Vagina (tissue), 2 donors: ENCODE results near the gene SUGP2. TPM values are rescaled to one million over a fixed set of nuclear protein-coding genes. Genes with fewer than 3 reads are reported as not detected.

ENCODE experiments used
- DNase-seq, 2 donors: peaks; one replicate each; pipeline ENCODE4 v3.0.0-alpha.2; 2017; ENCODE audit errors: extremely low spot score in 2 of 2
- H3K27ac ChIP-seq: fragments of 200-600 bp; sonication (generic); one replicate; pipeline ENCODE4 v1.5.1; 2019
- H3K27me3 ChIP-seq: fragments of 200-600 bp; sonication (generic); one replicate; pipeline ENCODE4 v1.5.1; 2019
- H3K36me3 ChIP-seq, 2 donors: fragments of 200-600 bp; sonication (generic); one replicate each; pipeline ENCODE4 v1.5.1; 2017 to 2019
- H3K4me1 ChIP-seq: fragments of 200-600 bp; sonication (generic); one replicate; pipeline ENCODE4 v1.5.1; 2019
- H3K4me3 ChIP-seq, 2 donors: fragments of 200-600 bp; sonication (generic); 1 replicate in 1 of 2; 2 replicates in 1 of 2; pipeline ENCODE4 v1.5.1; 2016 to 2019
- H3K9me3 ChIP-seq: fragments of 200-600 bp; sonication (generic); one replicate; pipeline ENCODE4 v1.5.1; 2019
- CTCF ChIP-seq, 3 experiments: fragments of 450-650 bp in 2 of 3; fragments of 200-600 bp in 1 of 3; sonication (generic) in 1 of 3; IDR thresholded peaks; one replicate each; pipeline ENCODE4 v1.5.1; 2017 to 2019; ENCODE audit warnings: antibody characterized with exemption in 3 of 3, mild to moderate bottlenecking in 2 of 3, moderate library complexity in 2 of 3
- POLR2A ChIP-seq, 2 donors: fragments of 450-650 bp; IDR thresholded peaks; one replicate each; pipeline ENCODE4 v1.6.1; 2017; ENCODE audit warnings: antibody characterized with exemption in 2 of 2, mild to moderate bottlenecking in 2 of 2, moderate library complexity in 2 of 2
- POLR2AphosphoS5 ChIP-seq, 2 donors: sonication (generic); formaldehyde crosslinking; IDR thresholded peaks; one replicate each; pipeline ENCODE4 v1.9.0; 2017; ENCODE audit warnings: antibody characterized with exemption in 2 of 2, mild to moderate bottlenecking in 2 of 2, low read depth in 1 of 2; ENCODE audit not compliant: insufficient read depth in 1 of 2
- intact Hi-C: fragments of 100-400 bp; cut with DNase I; formaldehyde crosslinking; loops from one replicate; pipeline ENCODE4 v1.15.1; 2023
- total RNA-seq: library from RNA; depleted of rRNA; stranded (reverse); fragments of >200 nt; gene quantifications from one replicate; pipeline ENCODE4 v1.2.3, GENCODE V29; 2016

SUGP2 gene
- total RNA-seq, 1 donor from 2014 or later, result 57.9 TPM

GRCh38 chr19:18987456-18987855 lies 45.9 kb downstream of the SUGP2 start:
- intact Hi-C loops, result no loop called here
- no peak for DNase-seq
- no peak overlapping the region for H3K27ac ChIP-seq
- H3K9me3 ChIP-seq, result no peaks in the 10 kb centered on the region
- no peaks in the 10 kb centered on the region for H3K36me3 ChIP-seq
- no peak for TF ChIP-seq POLR2A (IDR thresholded peaks at IDR 0.05)
- TF ChIP-seq CTCF (IDR thresholded peaks at IDR 0.05), result no peak
- TF ChIP-seq POLR2AphosphoS5 (IDR thresholded peaks at IDR 0.05; ENCODE audit: insufficient read depth in 1 of 2, low read depth in 1 of 2), result no peak
- no peaks in the 10 kb centered on the region for H3K27me3 ChIP-seq
- H3K4me3 ChIP-seq, result no peak overlapping the region
- H3K4me1 ChIP-seq, result peaks cover 5% of the 10 kb centered on the region

GRCh38 chr19:18985257-18985656 lies 48.1 kb downstream of the SUGP2 start:
- no peaks in the 10 kb centered on the region for H3K9me3 ChIP-seq
- no peak overlapping the region for H3K27ac ChIP-seq
- no peaks in the 10 kb centered on the region for H3K36me3 ChIP-seq
- no peak overlapping the region for H3K4me3 ChIP-seq
- no peak for TF ChIP-seq POLR2AphosphoS5 (IDR thresholded peaks at IDR 0.05; ENCODE audit: insufficient read depth in 1 of 2, low read depth in 1 of 2)
- TF ChIP-seq CTCF (IDR thresholded peaks at IDR 0.05), result no peak
- no peak for TF ChIP-seq POLR2A (IDR thresholded peaks at IDR 0.05)
- H3K27me3 ChIP-seq, result no peaks in the 10 kb centered on the region
- H3K4me1 ChIP-seq, result peaks cover 5% of the 10 kb centered on the region
- DNase-seq, result no peak
- intact Hi-C loops, result no loop called here

GRCh38 chr19:18984251-18984650 lies 49.1 kb downstream of the SUGP2 start:
- Histone ChIP-seq H3K9me3 (no peaks in the 10 kb centered on the region), H3K27ac (no peak overlapping the region), H3K4me1 (peaks cover 5% of the 10 kb centered on the region), H3K4me3 (no peak overlapping the region), H3K36me3 (no peaks in the 10 kb centered on the region), H3K27me3 (no peaks in the 10 kb centered on the region)
- intact Hi-C loops, result no loop called here
- TF ChIP-seq POLR2A (IDR thresholded peaks at IDR 0.05), result no peak
- no peak for TF ChIP-seq CTCF (IDR thresholded peaks at IDR 0.05)
- TF ChIP-seq POLR2AphosphoS5 (IDR thresholded peaks at IDR 0.05; ENCODE audit: insufficient read depth in 1 of 2, low read depth in 1 of 2), result no peak
- no peak for DNase-seq

GRCh38 chr19:18982669-18983068 lies 50.6 kb downstream of the SUGP2 start:
- Histone ChIP-seq H3K27me3 (no peaks in the 10 kb centered on the region), H3K27ac (no peak overlapping the region), H3K9me3 (no peaks in the 10 kb centered on the region), H3K4me1 (peaks cover 5% of the 10 kb centered on the region), H3K36me3 (no peaks in the 10 kb centered on the region), H3K4me3 (no peak overlapping the region)
- intact Hi-C loops, result no loop called here
- no peak for DNase-seq
- no peak for TF ChIP-seq CTCF (IDR thresholded peaks at IDR 0.05)
- no peak for TF ChIP-seq POLR2A (IDR thresholded peaks at IDR 0.05)
- TF ChIP-seq POLR2AphosphoS5 (IDR thresholded peaks at IDR 0.05; ENCODE audit: insufficient read depth in 1 of 2, low read depth in 1 of 2), result no peak

GRCh38 chr19:18980432-18981020 lies 52.8 kb downstream of the SUGP2 start:
- Histone ChIP-seq H3K4me3 (no peak overlapping the region), H3K27ac (no peak overlapping the region), H3K27me3 (no peaks in the 10 kb centered on the region), H3K9me3 (no peaks in the 10 kb centered on the region), H3K36me3 (no peaks in the 10 kb centered on the region), H3K4me1 (peaks cover 3% of the 10 kb centered on the region)
- TF ChIP-seq CTCF (IDR thresholded peaks at IDR 0.05), result no peak
- intact Hi-C loops, result no loop called here
- DNase-seq, result no peak
